ENCODE results near the gene GARS1. TPM values are rescaled to one million over a fixed set of nuclear protein-coding genes. Genes with fewer than 3 reads are reported as not detected.

Gene GARS1
- total and polyA plus RNA-seq, 2 donors from 2014 or later, result 84.3 to 104 TPM

GRCh38 chr7:30647589-30648364, 53.1 kb downstream of the GARS1 start:
- DNase-seq, result no peak

GRCh38 chr7:30648744-30649540, 54.3 kb downstream of the GARS1 start:
- no peaks in the 10 kb centered on the region for H3K9me3 ChIP-seq (ENCODE audit: control insufficient read depth in 2 of 3, insufficient read depth in 1 of 3, low read length in 3 of 3)
- no peaks in the 10 kb centered on the region for H3K36me3 ChIP-seq (ENCODE audit: control insufficient read depth in 2 of 3, insufficient read depth in 3 of 3, low read length in 3 of 3)
- DNase-seq (peak in 1 of 5 donors; percentile 45), FAIRE-seq (no peak)
- no peak overlapping the region for H3K9ac ChIP-seq (ENCODE audit: low read length in 3 of 3)
- TF ChIP-seq CTCF (IDR thresholded peaks at IDR 0.05; ENCODE audit: borderline replicate concordance, extremely low read depth, insufficient read depth), result no peak
- H3K4me3 ChIP-seq (ENCODE audit: low read length in 3 of 3), result no peak overlapping the region
- intact Hi-C loops (cut with DNase I), result no loop called here
- H3K27ac ChIP-seq (ENCODE audit: low read depth in 2 of 2, low read length in 2 of 2), result no peak overlapping the region
- H3K4me1 ChIP-seq (ENCODE audit: control insufficient read depth in 2 of 3, insufficient read depth in 2 of 3, low read depth in 1 of 3, low read length in 3 of 3), result no peaks in the 10 kb centered on the region
- H3K27me3 ChIP-seq (ENCODE audit: control insufficient read depth, insufficient read depth, low read length), result no peaks in the 10 kb centered on the region

More at GRCh38 chr7:30647589-30648364, 53.1 kb downstream of the GARS1 start:
- FAIRE-seq, result no peak
- Histone ChIP-seq H3K27me3 (ENCODE audit: control insufficient read depth, insufficient read depth, low read length) (no peaks in the 10 kb centered on the region), H3K36me3 (ENCODE audit: control insufficient read depth in 2 of 3, insufficient read depth in 3 of 3, low read length in 3 of 3) (no peaks in the 10 kb centered on the region), H3K9ac (ENCODE audit: low read length in 3 of 3) (no peak overlapping the region), H3K4me3 (ENCODE audit: low read length in 3 of 3) (no peak overlapping the region), H3K9me3 (ENCODE audit: control insufficient read depth in 2 of 3, insufficient read depth in 1 of 3, low read length in 3 of 3) (no peaks in the 10 kb centered on the region), H3K27ac (ENCODE audit: low read depth in 2 of 2, low read length in 2 of 2) (no peak overlapping the region), H3K4me1 (ENCODE audit: control insufficient read depth in 2 of 3, insufficient read depth in 2 of 3, low read depth in 1 of 3, low read length in 3 of 3) (no peaks in the 10 kb centered on the region)
- intact Hi-C loops (cut with DNase I), result no loop called here
- TF ChIP-seq CTCF (IDR thresholded peaks at IDR 0.05; ENCODE audit: borderline replicate concordance, extremely low read depth, insufficient read depth), result no peak

- no peak for FAIRE-seq
- Histone ChIP-seq H3K27me3 (ENCODE audit: control insufficient read depth, insufficient read depth, low read length) (no peaks in the 10 kb centered on the region), H3K9ac (ENCODE audit: low read length in 3 of 3) (no peak overlapping the region), H3K9me3 (ENCODE audit: control insufficient read depth in 2 of 3, insufficient read depth in 1 of 3, low read length in 3 of 3) (no peaks in the 10 kb centered on the region), H3K36me3 (ENCODE audit: control insufficient read depth in 2 of 3, insufficient read depth in 3 of 3, low read length in 3 of 3) (no peaks in the 10 kb centered on the region), H3K4me1 (ENCODE audit: control insufficient read depth in 2 of 3, insufficient read depth in 2 of 3, low read depth in 1 of 3, low read length in 3 of 3) (no peaks in the 10 kb centered on the region), H3K27ac (ENCODE audit: low read depth in 2 of 2, low read length in 2 of 2) (no peak overlapping the region), H3K4me3 (ENCODE audit: low read length in 3 of 3) (no peak overlapping the region)
- intact Hi-C loops (cut with DNase I), result no loop called here
- DNase-seq, result peak in 1 of 5 donors; percentile 38
- TF ChIP-seq CTCF (IDR thresholded peaks at IDR 0.05; ENCODE audit: borderline replicate concordance, extremely low read depth, insufficient read depth), result no peak
Measured at GRCh38 chr7:30649717-30650420, 55.2 kb downstream of the GARS1 start.

Measured in kidney (tissue), 14 donors.